ENCODE results near the gene BSN.

GRCh38 chr3:49703956-49704355 lies 149.7 kb downstream of the BSN start:
- TF ChIP-seq CTCF (tag by site-specific recombination; IDR thresholded peaks at IDR 0.05): no peak
- TF ChIP-seq TCF7L2 (IDR thresholded peaks at IDR 0.05; ENCODE audit: borderline replicate concordance, low read depth, low read length): no peak
- no peak for TF ChIP-seq ZNF221 (tag by site-specific recombination; IDR thresholded peaks at IDR 0.05; ENCODE audit: borderline replicate concordance)
- TF ChIP-seq REST (tag by site-specific recombination; IDR thresholded peaks at IDR 0.05): no peak
- no peak for TF ChIP-seq ZNF707 (tag by site-specific recombination; IDR thresholded peaks at IDR 0.05)
- no peak for TF ChIP-seq PRDM1 (tag by site-specific recombination; IDR thresholded peaks at IDR 0.05)
- no peak for TF ChIP-seq PRDM10 (tag by site-specific recombination; IDR thresholded peaks at IDR 0.05)
- TF ChIP-seq SP2 (tag by site-specific recombination; IDR thresholded peaks at IDR 0.05): no peak
- TF ChIP-seq ZNF2 (tag by site-specific recombination; IDR thresholded peaks at IDR 0.05): no peak
- TF ChIP-seq ZNF596 (tag by site-specific recombination; IDR thresholded peaks at IDR 0.05): no peak
- TF ChIP-seq MEIS1 (CRISPR knock-in tag; IDR thresholded peaks at IDR 0.05; ENCODE audit: borderline replicate concordance): no peak
